BJ (cell line): ENCODE results near the gene GPX4. TPM values are rescaled to one million over a fixed set of nuclear protein-coding genes. Genes with fewer than 3 reads are reported as not detected.

Experiments used
- CTCF ChIA-PET: fragments of 350-600 bp; formaldehyde crosslinking; extraction: SDS; loops from one replicate; lab custom pipeline; 2021; ENCODE audit warnings: antibody characterized with exemption, inconsistent platforms; lab: Yijun Ruan, JAX
- POLR2A ChIA-PET: fragments of 300-600 bp; sonication (Branson Sonifier 250); formaldehyde crosslinking; extraction: SDS; loops from one replicate; lab custom pipeline; 2021; ENCODE audit warnings: antibody characterized with exemption; lab: Charles Lee
- DNase-seq: peaks from one replicate; pipeline ENCODE4 v3.0.0-alpha.2; 2011; ENCODE audit warnings: low read depth
- H3K27me3 ChIP-seq: 2 replicates; pipeline ENCODE4 v1.6.0; 2011; ENCODE audit warnings: low read length; ENCODE audit not compliant: control insufficient read depth, insufficient read depth
- H3K36me3 ChIP-seq: 2 replicates; pipeline ENCODE4 v1.5.1; 2011; ENCODE audit warnings: low read length; ENCODE audit not compliant: control insufficient read depth, insufficient read depth
- H3K4me3 ChIP-seq: 2 replicates; pipeline ENCODE4 v1.5.1; 2011; ENCODE audit warnings: low read depth, mild to moderate bottlenecking, control low read depth, low read length
- polyA minus RNA-seq: library from RNA; depleted of rRNA, polyadenylated mRNA; stranded (reverse); fragments of >200 nt; gene quantifications from 2 replicates; pipeline ENCODE4 v1.2.3, GENCODE V29; 2011; rRNA and poly(A)+ RNA removed
- polyA plus RNA-seq: library from polyadenylated mRNA; depleted of rRNA; stranded (reverse); fragments of >200 nt; gene quantifications from 2 replicates; pipeline ENCODE4 v1.2.3, GENCODE V29; 2011; rRNA removed
- TF ChIP-seq, protein P1 (sequence below): IDR thresholded peaks from 2 replicates; pipeline ENCODE4 v1.5.1; 2011; ENCODE audit warnings: low read depth, mild to moderate bottlenecking, control low read depth, inconsistent platforms, low read length, moderate library complexity; ENCODE audit not compliant: insufficient read depth

Gene GPX4
- 463 and 626 TPM in 2 replicates for polyA plus RNA-seq
- polyA minus RNA-seq = 237 and 273 TPM in 2 replicates

DNA sequence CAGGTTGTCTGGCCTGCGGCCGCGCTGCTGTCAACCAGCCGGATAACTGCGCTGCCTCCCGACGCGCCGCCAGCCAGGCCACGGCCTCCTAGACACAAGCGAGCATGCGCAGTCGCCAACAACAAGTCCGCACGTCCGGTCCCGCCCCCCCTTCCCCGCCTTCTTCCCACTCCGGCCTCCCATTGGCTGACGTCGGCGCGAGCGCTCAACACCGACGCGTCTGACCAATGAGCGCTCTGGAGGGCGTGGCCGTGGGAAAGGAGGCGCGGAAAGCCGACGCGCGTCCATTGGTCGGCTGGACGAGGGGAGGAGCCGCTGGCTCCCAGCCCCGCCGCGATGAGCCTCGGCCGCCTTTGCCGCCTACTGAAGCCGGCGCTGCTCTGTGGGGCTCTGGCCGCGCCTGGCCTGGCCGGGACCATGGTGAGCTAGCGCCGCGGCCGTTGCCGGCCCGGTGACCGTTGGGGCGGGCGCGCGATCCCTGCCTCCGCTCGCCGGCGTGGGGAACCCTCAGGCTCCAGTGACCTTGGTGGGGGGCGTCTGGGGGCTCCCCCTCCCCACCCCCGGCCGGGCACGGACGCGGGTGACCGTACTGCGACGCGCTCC, at the start of gene GPX4:
Gene GPX4 (plus strand): TSS at position 287 of the 603 bp plus-strand sequence. CDS start 50 bp downstream, at position 337.
- peak; percentile 93 for DNase-seq
- H3K4me3 ChIP-seq = peak within 1 kb of the TSS; percentile 80
- peaks cover 17% of the 10 kb centered on the region for H3K36me3 ChIP-seq
- no peaks in the 10 kb centered on the region for H3K27me3 ChIP-seq
- ChIA-PET CTCF (interaction anchor here (1.9 to 5.6 kb wide), 2 partner anchors 9 to 140 kb away, joined by 5 to 29 read pairs; no protein-coding TSS in a partner anchor), POLR2A (interaction anchor here (0.6 to 1.1 kb wide), 3 partner anchors 63 to 165 kb away, joined by 3 to 4 read pairs (median 3); partner anchors contain the start of gene CIRBP)
- TF ChIP-seq, protein P1, sequence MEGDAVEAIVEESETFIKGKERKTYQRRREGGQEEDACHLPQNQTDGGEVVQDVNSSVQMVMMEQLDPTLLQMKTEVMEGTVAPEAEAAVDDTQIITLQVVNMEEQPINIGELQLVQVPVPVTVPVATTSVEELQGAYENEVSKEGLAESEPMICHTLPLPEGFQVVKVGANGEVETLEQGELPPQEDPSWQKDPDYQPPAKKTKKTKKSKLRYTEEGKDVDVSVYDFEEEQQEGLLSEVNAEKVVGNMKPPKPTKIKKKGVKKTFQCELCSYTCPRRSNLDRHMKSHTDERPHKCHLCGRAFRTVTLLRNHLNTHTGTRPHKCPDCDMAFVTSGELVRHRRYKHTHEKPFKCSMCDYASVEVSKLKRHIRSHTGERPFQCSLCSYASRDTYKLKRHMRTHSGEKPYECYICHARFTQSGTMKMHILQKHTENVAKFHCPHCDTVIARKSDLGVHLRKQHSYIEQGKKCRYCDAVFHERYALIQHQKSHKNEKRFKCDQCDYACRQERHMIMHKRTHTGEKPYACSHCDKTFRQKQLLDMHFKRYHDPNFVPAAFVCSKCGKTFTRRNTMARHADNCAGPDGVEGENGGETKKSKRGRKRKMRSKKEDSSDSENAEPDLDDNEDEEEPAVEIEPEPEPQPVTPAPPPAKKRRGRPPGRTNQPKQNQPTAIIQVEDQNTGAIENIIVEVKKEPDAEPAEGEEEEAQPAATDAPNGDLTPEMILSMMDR = no peak

- Histone ChIP-seq H3K36me3 (no peaks in the 10 kb centered on the region), H3K4me3 (no peak overlapping the region), H3K27me3 (no peaks in the 10 kb centered on the region)
- ChIA-PET POLR2A (no interaction called here), CTCF (interaction anchor here (1.1 to 1.2 kb wide), 2 partner anchors 11 kb away, joined by 3 to 4 read pairs; no protein-coding TSS in a partner anchor)
- TF ChIP-seq, protein P1 = no peak
- no peak for DNase-seq
These were observed 49.4 kb upstream of the GPX4 start for GRCh38 chr19:1054102-1055027.

DNA sequence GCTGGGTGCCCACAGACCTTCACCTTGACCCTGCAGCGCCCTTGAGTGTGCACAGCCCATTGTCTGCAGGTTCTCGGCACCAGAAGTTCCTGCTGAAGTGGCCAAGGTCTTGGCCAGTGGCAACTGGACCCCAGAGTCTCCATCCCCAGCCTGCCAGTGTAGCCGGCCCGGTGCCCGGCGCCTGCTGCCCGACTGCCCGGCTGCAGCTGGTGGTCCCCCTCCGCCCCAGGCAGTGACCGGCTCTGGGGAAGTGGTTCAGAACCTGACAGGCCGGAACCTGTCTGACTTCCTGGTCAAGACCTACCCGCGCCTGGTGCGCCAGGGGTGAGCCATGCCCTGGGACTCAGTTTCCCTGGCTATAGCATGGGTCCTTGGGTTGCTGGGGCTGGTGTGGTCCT, 48.8 kb upstream of the GPX4 start:
- CTCF ChIA-PET = no interaction called here

DNA sequence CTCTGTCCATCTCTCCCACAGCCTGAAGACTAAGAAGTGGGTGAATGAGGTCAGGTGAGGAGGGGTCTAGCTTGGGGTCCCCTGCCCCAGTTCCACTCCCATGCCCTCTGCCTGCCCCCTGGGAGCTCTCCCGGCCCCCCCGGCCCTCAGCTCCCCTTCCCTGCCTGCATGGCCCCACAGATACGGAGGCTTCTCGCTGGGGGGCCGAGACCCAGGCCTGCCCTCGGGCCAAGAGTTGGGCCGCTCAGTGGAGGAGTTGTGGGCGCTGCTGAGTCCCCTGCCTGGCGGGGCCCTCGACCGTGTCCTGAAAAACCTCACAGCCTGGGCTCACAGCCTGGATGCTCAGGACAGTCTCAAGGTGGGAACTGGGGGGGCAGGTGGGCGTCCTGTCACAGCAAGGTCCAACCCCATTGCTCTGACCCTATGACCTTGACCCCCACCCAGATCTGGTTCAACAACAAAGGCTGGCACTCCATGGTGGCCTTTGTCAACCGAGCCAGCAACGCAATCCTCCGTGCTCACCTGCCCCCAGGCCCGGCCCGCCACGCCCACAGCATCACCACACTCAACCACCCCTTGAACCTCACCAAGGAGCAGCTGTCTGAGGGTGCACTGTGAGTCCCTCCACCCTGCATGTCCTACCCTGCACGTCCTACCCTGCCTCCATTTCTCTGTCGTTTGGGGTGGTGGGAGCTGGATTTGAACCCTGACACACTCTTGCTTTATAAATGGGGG, 47.7 kb upstream of the GPX4 start:
- Histone ChIP-seq H3K27me3 (no peaks in the 10 kb centered on the region), H3K4me3 (no peak overlapping the region), H3K36me3 (no peaks in the 10 kb centered on the region)
- TF ChIP-seq, protein P1 = no peak
- CTCF ChIA-PET = no interaction called here
- DNase-seq = no peak
- POLR2A ChIA-PET = no interaction called here

More for the DNA sequence above, 48.8 kb upstream of the GPX4 start:
- Histone ChIP-seq H3K36me3 (no peaks in the 10 kb centered on the region), H3K4me3 (no peak overlapping the region), H3K27me3 (no peaks in the 10 kb centered on the region)
- TF ChIP-seq, protein P1 = no peak
- no peak for DNase-seq
- POLR2A ChIA-PET = no interaction called here
